ENCODE measurements around the gene ANKFY1. TPM values are rescaled to one million over a fixed set of nuclear protein-coding genes. Genes with fewer than 3 reads are reported as not detected.
A peak's percentile ranks its signal among the peaks of the same experiment; 100 is the strongest.

ANKFY1 gene
- total RNA-seq, 1 donor from 2014 or later: 51.9 TPM

GRCh38 chr17:4165301-4166010, 98.3 kb downstream of the ANKFY1 start:
- intact Hi-C loops (cut with micrococcal nuclease): no loop called here
- Mint-ChIP-seq H3K36me3 (ENCODE audit: low read depth) (peaks cover 54% of the 10 kb centered on the region), H3K9me3 (no peaks in the 10 kb centered on the region), H3K27ac (no peak overlapping the region), H3K27me3 (ENCODE audit: low read depth) (no peaks in the 10 kb centered on the region), H3K4me3 (ENCODE audit: low read depth) (no peak overlapping the region), H3K4me1 (ENCODE audit: low read depth) (peaks cover 19% of the 10 kb centered on the region)
- DNase-seq (ENCODE audit: low spot score): no peak

- H3K9me3 Mint-ChIP-seq: no peaks in the 10 kb centered on the region
- H3K4me1 Mint-ChIP-seq (ENCODE audit: low read depth): peaks cover 19% of the 10 kb centered on the region
- no peaks in the 10 kb centered on the region for H3K27me3 Mint-ChIP-seq (ENCODE audit: low read depth)
- intact Hi-C loops (cut with micrococcal nuclease): no loop called here
- no peak overlapping the region for H3K4me3 Mint-ChIP-seq (ENCODE audit: low read depth)
- peaks cover 39% of the 10 kb centered on the region for H3K36me3 Mint-ChIP-seq (ENCODE audit: low read depth)
- DNase-seq (ENCODE audit: low spot score): no peak
- no peak overlapping the region for H3K27ac Mint-ChIP-seq
Measured at GRCh38 chr17:4163951-4164350, 99.8 kb downstream of the ANKFY1 start.

DNA sequence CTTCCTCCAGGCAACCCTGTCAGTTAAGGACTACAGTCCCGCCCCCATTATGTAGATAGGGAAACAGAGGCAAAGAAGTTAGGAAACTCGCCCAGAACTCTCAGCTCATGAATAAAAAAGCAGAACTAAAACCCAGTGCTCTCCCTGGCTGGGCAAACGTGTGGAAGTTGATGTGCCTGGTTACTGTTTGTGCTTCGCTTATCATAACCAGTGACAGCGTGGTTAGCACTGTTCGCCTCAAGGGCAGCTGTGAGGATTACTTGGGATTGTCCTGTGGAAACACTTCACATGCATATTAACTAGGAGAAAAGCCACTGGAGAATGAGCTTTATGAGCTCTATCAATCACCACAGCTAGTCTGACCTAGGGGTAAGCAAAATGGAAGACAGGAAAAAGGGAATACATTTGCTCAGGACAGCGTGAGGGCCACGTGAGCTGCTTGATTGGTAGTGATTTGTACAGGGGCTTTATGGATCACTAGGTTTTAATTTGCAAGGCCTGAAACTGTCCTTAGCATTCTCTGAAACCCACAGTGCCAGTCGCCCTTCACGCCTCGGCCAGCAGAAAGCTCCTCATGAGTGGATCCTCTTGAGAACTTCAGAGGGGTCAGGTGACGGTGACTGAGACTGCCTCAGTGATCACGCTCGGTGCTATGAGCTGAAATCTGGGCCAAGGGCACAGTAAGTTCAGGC, 100.9 kb downstream of the ANKFY1 start:
- intact Hi-C loops (cut with micrococcal nuclease): no loop called here
- H3K27ac Mint-ChIP-seq: no peak overlapping the region

GRCh38 chr17:4162321-4162720, 101.5 kb downstream of the ANKFY1 start:
- no peak for DNase-seq (ENCODE audit: low spot score)
- H3K27me3 Mint-ChIP-seq (ENCODE audit: low read depth): no peaks in the 10 kb centered on the region
- H3K4me1 Mint-ChIP-seq (ENCODE audit: low read depth): peaks cover 19% of the 10 kb centered on the region
- intact Hi-C loops (cut with micrococcal nuclease): no loop called here
- peak overlapping the region; percentile 48 for H3K27ac Mint-ChIP-seq
- peaks cover 29% of the 10 kb centered on the region for H3K36me3 Mint-ChIP-seq (ENCODE audit: low read depth)
- no peaks in the 10 kb centered on the region for H3K9me3 Mint-ChIP-seq
- no peak overlapping the region for H3K4me3 Mint-ChIP-seq (ENCODE audit: low read depth)

More for the DNA sequence above, 100.9 kb downstream of the ANKFY1 start:
- Mint-ChIP-seq H3K36me3 (ENCODE audit: low read depth) (peaks cover 35% of the 10 kb centered on the region), H3K27me3 (ENCODE audit: low read depth) (no peaks in the 10 kb centered on the region), H3K9me3 (no peaks in the 10 kb centered on the region), H3K4me3 (ENCODE audit: low read depth) (no peak overlapping the region), H3K4me1 (ENCODE audit: low read depth) (peaks cover 19% of the 10 kb centered on the region)
- DNase-seq (ENCODE audit: low spot score): no peak

DNA sequence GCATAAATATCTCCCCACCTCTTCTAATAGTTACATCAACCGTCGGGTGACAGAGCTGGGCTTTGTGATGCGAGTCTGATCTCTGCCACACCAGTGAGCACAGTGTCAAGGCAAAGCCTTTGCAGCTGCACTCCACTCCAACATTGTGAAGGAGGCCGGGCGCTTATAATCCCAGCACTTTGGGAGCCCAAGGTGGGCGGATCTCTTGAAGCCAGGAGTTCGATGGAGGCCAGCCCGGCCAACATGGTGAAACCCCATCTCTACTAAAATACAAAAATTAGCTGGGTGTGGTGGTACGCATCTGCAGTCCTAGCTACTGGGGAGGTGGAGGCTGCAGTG, 101.8 kb downstream of the ANKFY1 start:
- peak overlapping the region; percentile 48 for H3K27ac Mint-ChIP-seq
- intact Hi-C loops (cut with micrococcal nuclease): no loop called here
- no peak overlapping the region for H3K4me3 Mint-ChIP-seq (ENCODE audit: low read depth)
- no peak for DNase-seq (ENCODE audit: low spot score)
- peaks cover 19% of the 10 kb centered on the region for H3K4me1 Mint-ChIP-seq (ENCODE audit: low read depth)
- no peaks in the 10 kb centered on the region for H3K27me3 Mint-ChIP-seq (ENCODE audit: low read depth)
- peaks cover 25% of the 10 kb centered on the region for H3K36me3 Mint-ChIP-seq (ENCODE audit: low read depth)
- H3K9me3 Mint-ChIP-seq: no peaks in the 10 kb centered on the region

GRCh38 chr17:4161192-4161966, 102.4 kb downstream of the ANKFY1 start:
- peak overlapping the region; percentile 59 for H3K27ac Mint-ChIP-seq
- no peaks in the 10 kb centered on the region for H3K27me3 Mint-ChIP-seq (ENCODE audit: low read depth)
- DNase-seq (ENCODE audit: low spot score): no peak
- H3K36me3 Mint-ChIP-seq (ENCODE audit: low read depth): peaks cover 20% of the 10 kb centered on the region
- H3K4me1 Mint-ChIP-seq (ENCODE audit: low read depth): peaks cover 19% of the 10 kb centered on the region
- no peak overlapping the region for H3K4me3 Mint-ChIP-seq (ENCODE audit: low read depth)
- intact Hi-C loops (cut with micrococcal nuclease): no loop called here
- H3K9me3 Mint-ChIP-seq: no peaks in the 10 kb centered on the region

- Mint-ChIP-seq H3K4me1 (ENCODE audit: low read depth) (peaks cover 19% of the 10 kb centered on the region), H3K36me3 (ENCODE audit: low read depth) (peaks cover 12% of the 10 kb centered on the region), H3K9me3 (no peaks in the 10 kb centered on the region), H3K27ac (no peak overlapping the region), H3K4me3 (ENCODE audit: low read depth) (no peak overlapping the region), H3K27me3 (ENCODE audit: low read depth) (no peaks in the 10 kb centered on the region)
- intact Hi-C loops (cut with micrococcal nuclease): no loop called here
- DNase-seq (ENCODE audit: low spot score): no peak
Measured at GRCh38 chr17:4160294-4160859, 103.4 kb downstream of the ANKFY1 start.

DNA sequence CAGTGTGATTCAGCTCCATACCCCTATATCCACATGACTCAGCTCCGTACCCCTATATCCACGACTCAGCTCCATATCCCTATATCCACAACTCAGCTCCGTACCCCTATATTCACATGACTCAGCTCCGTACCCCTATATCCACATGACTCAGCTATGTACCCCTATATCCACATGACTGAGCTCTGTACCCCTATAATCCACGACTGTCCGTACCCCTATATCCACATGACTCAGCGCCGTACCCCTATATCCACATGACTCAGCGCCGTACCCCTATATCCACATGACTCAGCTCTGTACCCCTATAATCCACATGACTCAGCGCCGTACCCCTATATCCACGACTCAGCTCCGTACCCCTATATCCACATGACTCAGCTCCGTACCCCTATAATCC, 104.0 kb downstream of the ANKFY1 start:
- H3K27ac Mint-ChIP-seq: no peak overlapping the region
- H3K4me3 Mint-ChIP-seq (ENCODE audit: low read depth): no peak overlapping the region
- intact Hi-C loops (cut with micrococcal nuclease): no loop called here
- no peak for DNase-seq (ENCODE audit: low spot score)
- peaks cover 23% of the 10 kb centered on the region for H3K4me1 Mint-ChIP-seq (ENCODE audit: low read depth)
- peaks cover 9% of the 10 kb centered on the region for H3K36me3 Mint-ChIP-seq (ENCODE audit: low read depth)
- H3K27me3 Mint-ChIP-seq (ENCODE audit: low read depth): no peaks in the 10 kb centered on the region
- H3K9me3 Mint-ChIP-seq: no peaks in the 10 kb centered on the region

- H3K9me3 Mint-ChIP-seq: no peaks in the 10 kb centered on the region
- DNase-seq (ENCODE audit: low spot score): no peak
- H3K27me3 Mint-ChIP-seq (ENCODE audit: low read depth): no peaks in the 10 kb centered on the region
- H3K4me1 Mint-ChIP-seq (ENCODE audit: low read depth): peaks cover 20% of the 10 kb centered on the region
- H3K4me3 Mint-ChIP-seq (ENCODE audit: low read depth): no peak overlapping the region
- H3K36me3 Mint-ChIP-seq (ENCODE audit: low read depth): peaks cover 3% of the 10 kb centered on the region
- H3K27ac Mint-ChIP-seq: no peak overlapping the region
- intact Hi-C loops (cut with micrococcal nuclease): no loop called here
Measured at GRCh38 chr17:4157618-4158333, 106.0 kb downstream of the ANKFY1 start.

DNA sequence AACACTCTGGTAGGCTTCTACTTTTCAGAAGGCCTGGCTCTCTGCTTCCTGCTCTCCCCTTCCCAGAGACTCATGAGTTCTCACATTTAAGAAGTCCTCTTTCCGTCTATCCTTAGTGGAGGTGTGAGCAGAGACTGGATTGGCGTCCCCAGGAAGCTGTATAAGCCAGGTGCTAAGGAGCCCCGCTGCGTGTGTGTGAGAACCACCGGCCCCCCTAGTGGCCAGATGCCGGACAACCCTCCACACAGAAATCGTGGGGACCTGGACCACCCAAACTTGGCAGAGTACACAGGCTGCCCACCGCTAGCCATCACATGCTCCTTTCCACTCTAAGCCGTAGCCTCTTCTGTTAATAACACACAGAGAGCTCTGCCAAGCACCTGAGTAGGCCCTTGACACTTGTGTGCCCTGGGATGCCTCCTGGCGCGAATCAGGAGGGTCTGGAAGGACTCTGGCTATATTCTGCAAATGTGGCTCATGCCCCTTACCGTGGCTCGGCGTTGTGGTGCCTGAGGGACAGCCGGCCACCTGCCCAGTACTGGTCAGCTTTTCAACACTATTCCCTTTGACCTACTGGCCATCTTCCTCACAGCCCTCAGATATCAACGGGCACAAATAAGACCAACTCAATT, 106.9 kb downstream of the ANKFY1 start:
- no peak for DNase-seq (ENCODE audit: low spot score)
- H3K27ac Mint-ChIP-seq: no peak overlapping the region
- H3K9me3 Mint-ChIP-seq: no peaks in the 10 kb centered on the region
- H3K4me3 Mint-ChIP-seq (ENCODE audit: low read depth): no peak overlapping the region
- no peaks in the 10 kb centered on the region for H3K27me3 Mint-ChIP-seq (ENCODE audit: low read depth)
- peaks cover 12% of the 10 kb centered on the region for H3K4me1 Mint-ChIP-seq (ENCODE audit: low read depth)
- intact Hi-C loops (cut with micrococcal nuclease): no loop called here
- peaks cover 2% of the 10 kb centered on the region for H3K36me3 Mint-ChIP-seq (ENCODE audit: low read depth)

- intact Hi-C loops (cut with micrococcal nuclease): no loop called here
- Mint-ChIP-seq H3K27ac (peak overlapping the region; percentile 24), H3K4me3 (ENCODE audit: low read depth) (no peak overlapping the region), H3K27me3 (ENCODE audit: low read depth) (no peaks in the 10 kb centered on the region), H3K36me3 (ENCODE audit: low read depth) (peaks cover 2% of the 10 kb centered on the region), H3K9me3 (no peaks in the 10 kb centered on the region), H3K4me1 (ENCODE audit: low read depth) (peaks cover 5% of the 10 kb centered on the region)
- DNase-seq (ENCODE audit: low spot score): no peak
Measured at GRCh38 chr17:4155980-4156620, 107.7 kb downstream of the ANKFY1 start.

DNA sequence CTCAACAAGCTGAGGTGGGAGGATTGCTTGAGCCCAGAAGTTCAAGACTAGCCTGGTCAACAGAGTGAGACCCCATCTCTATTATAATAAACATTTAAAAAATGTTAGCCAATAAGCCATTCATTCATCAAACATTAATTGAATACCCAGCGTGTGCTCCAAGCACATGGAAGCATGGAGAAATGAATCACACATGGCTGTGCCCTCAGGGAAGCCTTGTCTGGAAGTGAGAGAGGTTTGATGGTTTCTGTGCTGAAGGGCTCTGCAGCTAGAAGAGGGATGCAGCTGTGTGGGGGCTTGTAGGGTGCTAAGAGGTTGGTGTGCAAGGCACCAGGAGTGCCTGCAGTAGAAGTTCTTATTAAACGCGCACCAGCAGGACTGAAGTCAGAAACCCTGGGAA, 109.6 kb downstream of the ANKFY1 start:
- Mint-ChIP-seq H3K4me3 (ENCODE audit: low read depth) (no peak overlapping the region), H3K9me3 (no peaks in the 10 kb centered on the region), H3K4me1 (ENCODE audit: low read depth) (peaks cover 4% of the 10 kb centered on the region), H3K27me3 (ENCODE audit: low read depth) (no peaks in the 10 kb centered on the region), H3K36me3 (ENCODE audit: low read depth) (peaks cover 2% of the 10 kb centered on the region), H3K27ac (no peak overlapping the region)
- no peak for DNase-seq (ENCODE audit: low spot score)
- intact Hi-C loops (cut with micrococcal nuclease): no loop called here
